Measurements from ENCODE around the gene DNAAF5.

Gene DNAAF5

GRCh38 chr7:815284-816216 is 89.1 kb downstream of the DNAAF5 start:
- DNase-seq (ENCODE audit: low spot score): no peak

DNA sequence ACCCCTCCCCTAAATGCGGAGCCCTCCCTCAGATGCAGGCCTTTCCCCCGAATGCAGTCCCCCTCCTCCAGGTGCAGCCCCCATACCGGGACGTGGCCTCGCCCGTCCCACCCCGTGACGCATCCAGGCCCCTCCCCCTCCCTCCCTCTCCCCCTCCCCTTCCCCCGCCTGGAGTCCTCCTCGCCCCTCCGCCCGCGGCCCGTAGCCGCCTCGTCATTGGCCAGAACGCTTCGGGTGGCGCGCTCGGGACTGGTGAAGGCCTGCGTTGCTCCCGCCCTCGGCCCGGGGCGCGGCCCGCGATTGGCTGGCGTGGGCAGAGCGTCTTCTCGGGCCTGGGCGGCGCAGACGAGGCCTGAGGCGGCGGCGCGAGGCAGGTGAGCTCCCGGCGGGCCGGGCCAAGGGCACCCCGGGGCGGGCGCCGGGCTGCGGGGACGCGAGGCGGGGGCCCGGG is 89.8 kb downstream of the DNAAF5 start:
- peak; percentile 93 for DNase-seq (ENCODE audit: low spot score)

- DNase-seq (ENCODE audit: low spot score): no peak
These were observed 90.5 kb downstream of the DNAAF5 start for GRCh38 chr7:816751-817671.

- no peak for DNase-seq (ENCODE audit: low spot score)
These were observed 91.7 kb downstream of the DNAAF5 start for GRCh38 chr7:818031-818699.

DNA sequence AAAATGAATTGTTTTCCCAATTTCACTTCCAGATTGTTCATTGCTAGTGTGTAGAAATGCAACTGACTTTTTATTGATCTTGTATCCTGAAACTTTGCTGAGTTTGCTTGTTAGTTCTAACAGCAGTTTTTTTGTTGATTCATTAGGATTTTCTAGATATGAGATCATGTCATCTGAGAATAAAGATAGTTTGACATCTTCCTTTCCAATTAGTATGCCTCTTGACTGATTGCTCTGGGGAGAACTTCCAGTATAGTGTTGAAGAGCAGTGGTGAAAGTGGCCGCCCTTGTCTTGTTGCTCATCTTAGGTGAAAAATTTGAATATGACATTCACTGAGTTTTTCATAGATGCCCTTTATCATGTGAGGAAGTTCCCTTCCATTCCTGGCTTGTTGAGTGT is 93.8 kb downstream of the DNAAF5 start:
- no peak for DNase-seq (ENCODE audit: low spot score)

- DNase-seq (ENCODE audit: low spot score): no peak
These were observed 95.2 kb downstream of the DNAAF5 start for GRCh38 chr7:821688-822087.

DNA sequence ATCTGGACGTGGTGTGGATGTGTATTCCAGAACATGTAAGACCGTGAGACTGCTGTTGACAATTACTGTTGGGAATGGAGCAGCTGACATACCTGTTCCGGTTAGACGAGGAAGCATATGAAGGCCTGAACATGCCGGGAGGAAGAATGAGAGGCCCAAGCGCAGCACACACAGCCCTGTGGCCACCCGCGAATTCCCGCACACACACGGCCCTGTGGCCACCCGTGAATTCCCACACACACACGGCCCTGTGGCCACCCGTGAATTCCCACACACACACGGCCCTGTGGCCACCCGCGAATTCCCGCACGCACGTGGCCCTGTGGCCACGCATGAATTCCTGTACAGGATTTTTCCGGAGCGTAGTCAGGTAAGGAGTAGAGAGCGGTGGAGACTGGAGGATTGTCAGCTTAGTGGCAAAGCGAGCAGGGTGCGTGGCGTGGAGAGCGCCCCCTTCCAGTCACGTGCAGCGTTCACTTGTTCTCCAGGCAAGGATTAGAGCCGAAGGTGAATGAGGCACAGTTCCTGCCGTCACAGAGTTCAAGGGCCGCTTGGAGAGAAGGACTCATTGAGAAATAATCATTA is 96.3 kb downstream of the DNAAF5 start:
- DNase-seq (ENCODE audit: low spot score): no peak

DNA sequence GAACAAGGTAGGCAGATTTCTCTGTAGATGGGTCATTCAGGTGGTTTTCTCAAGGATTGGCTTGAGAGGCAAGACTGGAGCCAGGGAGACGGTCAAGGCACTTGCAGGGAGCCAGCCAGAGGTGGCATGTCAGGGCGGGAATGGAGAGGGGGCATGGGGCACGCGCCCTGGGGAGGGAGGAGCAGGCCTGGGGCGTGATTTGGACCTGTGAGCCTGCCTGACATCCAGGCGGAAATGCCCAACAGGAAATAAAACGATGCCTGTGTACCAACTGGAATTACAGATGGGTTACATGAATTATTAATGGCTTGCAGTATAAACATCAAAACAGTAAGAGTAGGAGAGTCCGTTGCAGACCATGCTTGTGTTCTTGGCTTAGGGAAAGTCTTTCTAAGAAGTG is 97.2 kb downstream of the DNAAF5 start:
- no peak for DNase-seq (ENCODE audit: low spot score)

DNA sequence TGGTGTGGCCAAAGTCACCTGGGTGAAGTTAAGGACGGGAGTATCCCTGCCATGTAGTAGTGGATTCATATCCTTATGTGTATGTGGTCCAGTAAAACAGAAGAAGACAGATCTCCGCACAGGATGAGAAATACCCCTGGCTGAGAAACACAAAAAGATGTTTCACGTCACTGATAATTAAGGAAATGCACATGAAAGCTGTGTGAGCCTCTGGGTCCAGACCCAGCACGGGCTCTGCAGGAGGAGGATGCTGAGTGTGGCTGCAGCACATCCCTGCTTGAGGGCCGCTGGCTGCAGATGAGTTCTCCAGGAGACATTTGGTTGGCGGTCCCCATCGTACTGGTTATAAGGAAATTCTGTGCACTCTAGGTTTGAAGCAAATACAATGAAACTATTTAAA is 97.6 kb downstream of the DNAAF5 start:
- no peak for DNase-seq (ENCODE audit: low spot score)

DNA sequence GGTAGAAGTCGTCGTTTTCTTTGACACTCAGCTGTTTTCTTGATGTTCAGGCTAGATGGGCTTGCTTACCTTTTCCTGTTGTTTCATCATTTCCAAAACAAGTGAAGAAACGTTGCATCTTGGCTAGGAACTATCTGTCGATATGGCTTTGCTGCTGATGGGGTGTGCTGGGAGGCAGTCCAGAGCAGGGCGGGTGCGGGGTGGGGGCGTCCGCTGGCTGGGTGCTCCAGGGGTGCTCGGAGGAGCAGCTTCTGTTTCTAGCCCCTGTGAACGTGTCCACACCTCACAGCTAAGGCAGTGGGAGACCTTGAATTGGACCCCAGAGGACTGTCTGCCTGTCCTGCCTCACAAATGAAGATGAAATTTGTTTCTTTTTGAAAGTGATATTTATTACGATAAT is 98.2 kb downstream of the DNAAF5 start:
- DNase-seq (ENCODE audit: low spot score): no peak

GRCh38 chr7:825386-825785 is 98.9 kb downstream of the DNAAF5 start:
- DNase-seq (ENCODE audit: low spot score): no peak

- DNase-seq (ENCODE audit: low spot score): peak; percentile 68
These were observed 99.9 kb downstream of the DNAAF5 start for GRCh38 chr7:826230-826917.

DNA sequence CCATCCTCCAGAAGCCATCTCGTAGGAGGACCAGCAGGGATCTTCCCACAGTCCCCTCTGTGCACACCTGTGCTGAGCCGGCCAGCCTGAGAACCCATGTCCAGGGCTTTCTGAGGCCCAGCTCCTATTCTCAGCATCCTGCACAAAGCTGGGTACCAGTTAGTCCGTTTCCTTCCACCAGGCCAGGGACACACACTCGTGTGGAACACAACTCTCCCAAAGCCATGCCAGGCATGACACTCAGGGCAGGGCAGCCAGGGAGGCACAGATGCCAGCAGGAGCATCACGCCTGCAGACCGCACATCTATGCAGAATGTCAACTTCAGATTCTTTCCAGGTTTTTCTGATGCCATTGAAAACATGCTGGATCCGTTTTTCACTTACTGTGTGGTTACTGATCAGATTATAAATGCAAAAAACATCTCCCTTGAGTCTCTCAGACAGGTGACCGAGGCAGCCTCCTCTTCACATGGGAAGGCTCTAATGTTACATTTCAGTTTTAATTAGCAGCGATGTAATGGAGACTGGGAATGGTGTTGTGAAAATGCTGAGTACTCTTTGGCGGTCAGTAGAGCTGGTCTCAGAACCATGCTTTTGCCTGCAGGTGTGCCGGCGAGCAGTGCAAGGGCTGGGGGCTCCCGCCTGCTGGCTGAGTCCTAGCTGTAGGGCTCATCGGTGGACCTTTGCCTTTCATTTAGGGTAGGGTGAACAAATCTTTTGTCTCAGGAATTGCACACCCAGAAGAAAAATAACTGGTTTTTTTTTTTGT is 102.5 kb downstream of the DNAAF5 start:
- DNase-seq (ENCODE audit: low spot score): no peak

DNA sequence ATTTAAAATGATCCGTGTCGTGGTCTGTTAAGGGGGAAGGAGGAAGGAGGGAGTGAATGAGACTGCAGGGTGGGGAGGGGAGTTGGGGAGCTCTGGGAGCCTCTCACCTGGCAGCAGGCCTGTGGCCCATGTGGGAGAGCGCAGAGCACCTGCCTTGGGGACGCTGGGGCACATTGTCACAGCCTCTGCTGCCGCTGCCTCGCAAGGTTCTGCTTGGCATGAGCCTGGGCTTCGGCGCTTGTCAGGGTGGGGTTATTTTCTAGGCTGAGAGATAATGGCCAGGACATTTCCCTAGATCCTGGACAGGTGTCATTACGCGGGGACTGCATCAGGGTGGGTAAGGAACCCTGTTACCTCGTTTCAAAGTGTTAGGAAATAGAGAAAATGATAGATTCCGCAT is 103.6 kb downstream of the DNAAF5 start:
- DNase-seq (ENCODE audit: low spot score): no peak

DNA sequence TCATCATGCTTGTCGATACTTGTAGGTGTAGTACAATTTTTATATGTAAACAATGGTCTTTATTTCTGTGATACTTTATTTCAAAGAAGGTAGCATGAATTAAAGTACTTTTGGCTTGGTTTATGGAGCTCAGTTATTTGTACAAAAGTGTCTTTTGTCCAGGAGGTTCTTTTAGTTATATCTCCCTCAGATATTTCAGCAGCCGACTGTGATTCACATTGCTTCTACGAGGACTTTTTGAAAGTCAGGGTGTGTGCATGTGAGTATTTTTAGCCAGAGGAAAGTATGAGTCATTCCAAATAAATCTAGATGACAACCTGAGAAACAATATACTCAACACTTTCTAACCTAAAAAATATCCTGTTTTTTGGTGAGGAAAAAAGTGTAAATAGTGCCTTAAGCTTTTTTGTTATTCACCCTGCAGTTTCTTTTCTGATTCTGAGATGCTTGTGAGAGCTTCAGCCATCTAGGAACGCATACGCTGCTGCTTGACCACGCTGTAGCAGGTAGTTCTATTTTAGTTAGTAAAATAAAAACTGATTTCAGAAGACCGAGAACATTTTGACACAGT is 105.2 kb downstream of the DNAAF5 start:
- peak; percentile 95 for DNase-seq (ENCODE audit: low spot score)

DNA sequence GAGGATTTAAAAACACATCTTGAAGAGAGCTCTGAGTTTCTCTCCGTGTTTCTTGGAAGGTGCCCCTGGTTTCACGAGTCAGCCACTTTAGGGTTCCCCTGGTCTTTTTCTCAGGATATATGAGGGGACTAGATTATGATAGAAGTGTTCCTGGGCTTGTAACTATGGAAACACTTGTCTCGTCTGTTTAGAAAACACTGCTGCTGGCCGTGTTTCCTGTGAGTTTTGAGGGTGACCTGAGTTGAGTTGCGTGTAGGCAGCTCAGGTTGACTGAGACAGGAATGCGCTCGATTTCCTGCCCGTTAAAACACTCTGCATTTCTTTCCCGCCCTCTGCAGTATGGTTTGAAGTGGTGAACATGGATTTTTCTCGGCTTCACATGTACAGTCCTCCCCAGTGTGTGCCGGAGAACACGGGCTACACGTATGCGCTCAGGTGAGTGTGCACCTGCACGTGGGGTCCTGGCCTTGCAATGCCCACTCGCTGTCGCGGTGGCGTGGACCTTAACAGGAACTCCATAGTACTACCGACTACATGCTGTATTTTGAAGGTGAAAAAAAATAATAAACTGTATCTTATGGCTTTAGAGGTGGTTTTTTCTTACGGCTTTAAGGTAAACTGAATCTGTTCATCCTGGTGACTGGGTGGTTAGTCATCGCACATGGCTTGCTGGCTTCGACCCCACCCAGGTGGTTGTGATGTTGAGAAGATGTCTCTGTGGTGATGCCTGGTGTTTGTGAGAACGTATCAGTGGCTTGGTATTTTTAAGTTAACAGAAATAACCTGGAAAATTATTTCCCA is 105.9 kb downstream of the DNAAF5 start, which contains the start of gene SUN1:
TSS of gene SUN1 (plus strand) at position 310 of the 801 bp plus-strand sequence. CDS start at position 359, 49 bp downstream.
- DNase-seq (ENCODE audit: low spot score): peak; percentile 76

GRCh38 chr7:832968-833424 is 106.5 kb downstream of the DNAAF5 start:
- no peak for DNase-seq (ENCODE audit: low spot score)

DNA sequence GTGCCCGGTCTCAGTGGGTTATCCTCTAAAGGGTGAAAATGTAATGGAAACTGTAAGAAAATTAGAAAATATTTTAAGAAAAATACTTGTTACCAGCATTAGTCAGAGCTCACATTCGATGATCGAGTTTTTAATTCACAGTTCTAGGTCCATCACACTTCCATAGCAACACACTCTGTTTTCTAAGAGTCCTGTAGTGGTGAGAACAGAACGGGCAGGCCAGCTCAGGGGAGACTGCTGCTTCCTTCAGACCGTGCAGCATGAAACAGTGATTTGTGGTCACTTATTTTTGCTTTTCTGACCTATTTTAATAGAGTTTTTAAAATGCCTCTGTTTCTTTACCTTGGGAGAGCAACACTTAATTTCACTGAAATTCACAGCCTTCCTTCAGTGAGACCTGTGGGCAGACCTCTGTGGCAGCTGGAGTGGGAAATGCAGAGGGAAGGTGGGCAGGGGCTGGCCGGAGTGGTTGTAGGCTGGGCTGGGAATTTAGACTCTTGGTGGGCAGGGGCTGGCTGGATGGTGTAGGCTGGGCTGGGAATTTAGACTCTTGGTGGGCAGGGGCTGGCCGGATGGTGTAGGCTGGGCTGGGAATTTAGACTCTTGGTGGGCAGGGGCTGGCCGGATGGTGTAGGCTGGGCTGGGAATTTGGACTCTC is 107.2 kb downstream of the DNAAF5 start:
- no peak for DNase-seq (ENCODE audit: low spot score)
